Astrocyte (in vitro differentiated cells and primary cell): Measurements from ENCODE around the gene HPS6. TPM values are rescaled to one million over a fixed set of nuclear protein-coding genes. Genes with fewer than 3 reads are reported as not detected.

Experiments used
- DNase-seq: peaks from one replicate; pipeline ENCODE4 v3.0.0-alpha.2; 2010; ENCODE audit warnings: low read depth
- FAIRE-seq: peaks from 2 replicates; lab custom pipeline; 2011; peaks lifted over from hg19 to GRCh38; lab: Jason Lieb, UNC
- H2AFZ ChIP-seq: 2 replicates; pipeline ENCODE4 v1.6.0; 2012; ENCODE audit warnings: low read depth, low read length, inconsistent platforms
- H3K27ac ChIP-seq: 2 replicates; pipeline ENCODE4 v1.5.1; 2011; ENCODE audit warnings: low read depth, low read length, inconsistent platforms
- H3K27me3 ChIP-seq: 2 replicates; pipeline ENCODE4 v1.6.0; 2011; ENCODE audit warnings: low read length, inconsistent platforms; ENCODE audit not compliant: insufficient read depth
- H3K36me3 ChIP-seq: 2 replicates; pipeline ENCODE4 v1.5.1; 2011; ENCODE audit warnings: low read length, inconsistent platforms; ENCODE audit not compliant: insufficient read depth
- H3K4me1 ChIP-seq: 2 replicates; pipeline ENCODE4 v1.5.1; 2011; ENCODE audit warnings: low read length, inconsistent platforms; ENCODE audit not compliant: insufficient read depth
- H3K4me2 ChIP-seq: 2 replicates; pipeline ENCODE4 v1.6.0; 2012; ENCODE audit warnings: low read length, inconsistent platforms
- H3K4me3 ChIP-seq: 2 replicates; pipeline ENCODE4 v1.5.1; 2011; ENCODE audit warnings: low read depth, mild to moderate bottlenecking, low read length, inconsistent platforms; ENCODE audit not compliant: insufficient read depth
- H3K79me2 ChIP-seq: 2 replicates; pipeline ENCODE4 v1.6.0; 2012; ENCODE audit warnings: mild to moderate bottlenecking, low read length, inconsistent platforms; ENCODE audit not compliant: insufficient read depth
- H3K9ac ChIP-seq: 2 replicates; pipeline ENCODE4 v1.6.0; 2012; ENCODE audit warnings: mild to moderate bottlenecking, low read length, inconsistent platforms
- H3K9me3 ChIP-seq: 2 replicates; pipeline ENCODE4 v1.5.1; 2012; ENCODE audit warnings: low read depth, mild to moderate bottlenecking, low read length, inconsistent platforms; ENCODE audit not compliant: insufficient read depth
- H4K20me1 ChIP-seq: 2 replicates; pipeline ENCODE4 v1.6.0; 2012; ENCODE audit warnings: low read length, inconsistent platforms; ENCODE audit not compliant: insufficient read depth
- H3K27ac Mint-ChIP-seq: one replicate; pipeline ENCODE4 v1.8.0; 2021; ENCODE audit warnings: mild to moderate bottlenecking, mixed read lengths; ENCODE audit not compliant: unreplicated experiment
- H3K27me3 Mint-ChIP-seq: one replicate; pipeline ENCODE4 v1.8.0; 2021; ENCODE audit warnings: low read depth, mixed read lengths; ENCODE audit not compliant: unreplicated experiment
- H3K36me3 Mint-ChIP-seq: one replicate; pipeline ENCODE4 v1.8.0; 2021; ENCODE audit warnings: low read depth, mixed read lengths; ENCODE audit not compliant: unreplicated experiment
- H3K4me1 Mint-ChIP-seq: one replicate; pipeline ENCODE4 v1.8.0; 2021; ENCODE audit warnings: low read depth, mixed read lengths; ENCODE audit not compliant: unreplicated experiment
- H3K4me3 Mint-ChIP-seq: one replicate; pipeline ENCODE4 v1.8.0; 2021; ENCODE audit warnings: mild to moderate bottlenecking, moderate library complexity, mixed read lengths; ENCODE audit not compliant: unreplicated experiment
- H3K9me3 Mint-ChIP-seq: one replicate; pipeline ENCODE4 v1.8.0; 2021; ENCODE audit warnings: mild to moderate bottlenecking, mixed read lengths; ENCODE audit not compliant: unreplicated experiment
- CTCF ChIP-seq: IDR thresholded peaks from 2 replicates; pipeline ENCODE4 v1.5.1; 2011; ENCODE audit warnings: low read depth, mild to moderate bottlenecking, inconsistent platforms, low read length, moderate library complexity; ENCODE audit not compliant: insufficient read depth
- EZH2 ChIP-seq: IDR thresholded peaks from 2 replicates; pipeline ENCODE4 v1.6.1; 2012; ENCODE audit warnings: mild to moderate bottlenecking, low read length, inconsistent platforms; ENCODE audit not compliant: insufficient read depth
- total RNA-seq: library from RNA; stranded (reverse); gene quantifications from 2 replicates; pipeline ENCODE4 v1.2.1, GENCODE V29; 2021

The HPS6 gene
- total RNA-seq, 1 donor from 2014 or later, result 23.0 TPM

GRCh38 chr10:102101152-102101551 lies 36.0 kb downstream of the HPS6 start:
- H3K4me3 Mint-ChIP-seq, result no peak overlapping the region
- DNase-seq (no peak), FAIRE-seq (no peak)
- Histone ChIP-seq H4K20me1 (peaks cover 3% of the 10 kb centered on the region), H3K9ac (no peak overlapping the region), H2AFZ (no peak overlapping the region), H3K79me2 (no peaks in the 10 kb centered on the region), H3K4me3 (no peak overlapping the region), H3K27ac (no peak overlapping the region), H3K36me3 (peaks cover 2% of the 10 kb centered on the region), H3K4me1 (no peaks in the 10 kb centered on the region), H3K9me3 (no peaks in the 10 kb centered on the region), H3K27me3 (no peaks in the 10 kb centered on the region), H3K4me2 (no peak overlapping the region)
- no peaks in the 10 kb centered on the region for H3K27me3 Mint-ChIP-seq
- no peak overlapping the region for H3K27ac Mint-ChIP-seq
- H3K4me1 Mint-ChIP-seq, result peaks cover 13% of the 10 kb centered on the region
- TF ChIP-seq CTCF, result no peak
- TF ChIP-seq EZH2, result no peak
- peaks cover 17% of the 10 kb centered on the region for H3K36me3 Mint-ChIP-seq
- no peaks in the 10 kb centered on the region for H3K9me3 Mint-ChIP-seq

- DNase-seq (no peak), FAIRE-seq (no peak)
- peaks cover 2% of the 10 kb centered on the region for H3K36me3 ChIP-seq
- H3K9ac ChIP-seq, result no peak overlapping the region
- no peaks in the 10 kb centered on the region for H3K27me3 ChIP-seq
- H3K4me2 ChIP-seq, result no peak overlapping the region
- no peaks in the 10 kb centered on the region for H3K9me3 ChIP-seq
- no peaks in the 10 kb centered on the region for H3K9me3 Mint-ChIP-seq
- no peaks in the 10 kb centered on the region for H3K79me2 ChIP-seq
- H4K20me1 ChIP-seq, result peaks cover 12% of the 10 kb centered on the region
- peaks cover 15% of the 10 kb centered on the region for H3K36me3 Mint-ChIP-seq
- no peak overlapping the region for H3K27ac ChIP-seq
- TF ChIP-seq CTCF (no peak), EZH2 (no peak)
- no peak overlapping the region for H3K4me3 ChIP-seq
- peaks cover 13% of the 10 kb centered on the region for H3K4me1 Mint-ChIP-seq
- no peaks in the 10 kb centered on the region for H3K4me1 ChIP-seq
- no peak overlapping the region for H3K27ac Mint-ChIP-seq
- no peak overlapping the region for H2AFZ ChIP-seq
- no peaks in the 10 kb centered on the region for H3K27me3 Mint-ChIP-seq
- H3K4me3 Mint-ChIP-seq, result no peak overlapping the region
Observed at GRCh38 chr10:102102421-102102820, 37.3 kb downstream of the HPS6 start.

- Histone ChIP-seq H3K4me2 (no peak overlapping the region), H3K9me3 (no peaks in the 10 kb centered on the region), H4K20me1 (peaks cover 49% of the 10 kb centered on the region), H3K4me3 (no peak overlapping the region), H2AFZ (no peak overlapping the region), H3K36me3 (peaks cover 31% of the 10 kb centered on the region), H3K79me2 (peaks cover 13% of the 10 kb centered on the region), H3K27ac (no peak overlapping the region), H3K9ac (no peak overlapping the region), H3K27me3 (no peaks in the 10 kb centered on the region), H3K4me1 (no peaks in the 10 kb centered on the region)
- TF ChIP-seq CTCF (no peak), EZH2 (no peak)
- no peaks in the 10 kb centered on the region for H3K27me3 Mint-ChIP-seq
- H3K4me1 Mint-ChIP-seq, result peaks cover 28% of the 10 kb centered on the region
- no peaks in the 10 kb centered on the region for H3K9me3 Mint-ChIP-seq
- H3K27ac Mint-ChIP-seq, result no peak overlapping the region
- no peak for FAIRE-seq
- no peak for DNase-seq
- H3K4me3 Mint-ChIP-seq, result no peak overlapping the region
- peaks cover 39% of the 10 kb centered on the region for H3K36me3 Mint-ChIP-seq
Observed at GRCh38 chr10:102106998-102107397, 41.8 kb downstream of the HPS6 start.
